NCI-H345 treated with DMSO at 0.1 percent for 48 hours (cell line): ENCODE data around the gene WFS1.
A peak's percentile ranks its signal among the peaks of the same experiment; 100 is the strongest.

ENCODE experiments used
- DNase-seq: peaks from one replicate; lab custom pipeline; 2025; ENCODE audit not compliant: unreplicated experiment; lab: John Stamatoyannopoulos, UW

The WFS1 gene

DNA sequence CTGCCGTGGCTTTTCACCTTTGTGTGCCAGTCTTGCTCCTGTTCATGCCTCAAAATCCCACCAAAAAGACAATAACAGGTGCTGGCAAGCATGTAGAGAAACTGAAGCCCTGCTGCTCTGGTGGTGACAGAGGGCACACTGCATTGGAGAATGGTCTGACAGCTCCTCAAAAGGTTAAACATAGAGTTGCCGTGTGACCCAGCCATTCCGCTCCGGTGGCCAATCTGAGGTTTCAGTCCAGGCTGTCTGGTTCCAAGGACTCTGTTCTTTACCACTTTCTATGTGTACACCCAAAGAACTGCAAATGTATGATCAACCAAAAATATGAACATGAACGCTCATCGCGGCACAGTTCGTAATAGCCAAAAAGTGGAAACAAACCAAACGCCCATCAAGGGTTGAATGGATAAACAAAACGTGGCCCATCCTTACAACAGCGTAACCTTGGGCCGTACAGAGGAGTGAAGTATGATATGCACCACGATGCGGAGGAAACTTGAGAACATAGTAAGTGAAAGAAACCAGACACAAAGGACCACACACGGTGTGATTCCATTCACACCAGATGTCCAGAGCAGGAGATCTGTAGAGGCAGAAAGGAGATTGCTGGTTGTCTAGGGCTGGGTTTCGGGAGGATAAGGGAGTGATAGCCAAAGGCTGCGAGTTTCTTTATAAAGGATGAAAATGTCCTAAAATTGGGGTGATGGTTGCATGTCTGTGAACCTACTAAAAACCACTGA, 33.6 kb upstream of the WFS1 start:
- DNase-seq, result no peak

DNA sequence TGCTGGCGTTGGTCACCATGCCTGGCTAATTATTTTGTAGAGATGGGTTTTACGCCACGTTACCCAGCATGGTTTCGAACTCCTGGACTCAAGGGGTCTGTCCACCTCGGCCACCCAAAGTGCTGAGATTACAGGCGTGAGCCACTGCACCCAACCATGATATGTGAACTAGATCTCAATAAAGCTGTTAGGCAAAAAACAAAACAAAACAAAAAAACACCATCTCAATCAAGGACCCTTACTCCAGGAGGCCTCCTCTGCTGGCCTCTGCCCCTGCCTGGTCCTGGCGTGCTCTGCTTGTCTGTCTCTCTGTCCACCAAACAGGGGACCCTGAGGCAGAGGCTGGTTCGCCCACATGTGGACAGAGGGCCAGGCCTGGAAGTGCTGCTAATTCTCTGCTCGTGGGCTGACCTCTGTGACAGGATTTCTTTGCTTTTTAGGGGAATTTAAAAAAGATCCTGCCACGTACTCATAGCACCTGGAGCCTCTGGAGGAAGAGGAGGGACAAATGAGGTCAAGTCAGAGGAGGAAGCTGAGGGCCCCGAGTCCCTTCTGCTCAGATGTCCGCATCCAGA, 32.7 kb upstream of the WFS1 start:
- no peak for DNase-seq

DNA sequence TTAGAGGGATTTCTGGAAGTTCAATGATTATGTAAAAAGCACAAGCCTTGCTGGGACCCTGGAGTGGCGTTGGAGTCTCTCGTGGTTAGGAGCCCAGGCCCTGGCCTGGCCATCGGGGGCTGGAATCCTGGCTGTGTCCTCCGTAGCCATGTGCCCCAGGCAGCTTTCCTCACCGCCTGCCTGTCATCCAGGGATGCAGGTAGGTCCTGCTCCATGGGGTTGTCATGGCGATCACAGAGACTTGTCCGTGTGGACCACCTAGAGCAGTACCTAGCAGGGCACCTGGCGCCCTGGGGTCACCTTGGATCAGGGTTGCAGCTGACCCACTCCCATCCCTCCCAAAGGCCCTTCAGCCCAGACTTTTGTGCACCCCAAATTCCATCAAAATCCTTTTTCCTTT, 30.2 kb upstream of the WFS1 start:
- no peak for DNase-seq

DNA sequence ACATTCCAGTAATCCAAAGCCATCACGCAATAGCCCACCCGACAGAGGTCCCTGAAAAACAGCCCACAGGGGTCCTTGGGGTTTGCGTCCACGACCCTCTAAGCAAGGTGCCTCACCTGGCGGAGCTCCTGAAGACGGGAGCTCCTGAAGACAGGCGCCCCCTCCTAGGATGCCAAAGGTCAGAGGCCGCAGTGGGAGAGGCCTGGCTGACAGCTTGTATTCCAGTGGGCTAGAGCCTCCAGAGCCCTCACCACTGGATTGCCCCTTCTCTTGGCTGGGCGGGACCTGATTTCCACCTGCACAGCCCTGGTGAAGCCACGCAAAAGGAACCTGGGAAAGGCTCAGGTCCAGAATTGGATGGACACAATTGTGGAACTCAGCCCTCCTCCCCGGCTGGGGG, 29.7 kb upstream of the WFS1 start:
- DNase-seq, result no peak

DNA sequence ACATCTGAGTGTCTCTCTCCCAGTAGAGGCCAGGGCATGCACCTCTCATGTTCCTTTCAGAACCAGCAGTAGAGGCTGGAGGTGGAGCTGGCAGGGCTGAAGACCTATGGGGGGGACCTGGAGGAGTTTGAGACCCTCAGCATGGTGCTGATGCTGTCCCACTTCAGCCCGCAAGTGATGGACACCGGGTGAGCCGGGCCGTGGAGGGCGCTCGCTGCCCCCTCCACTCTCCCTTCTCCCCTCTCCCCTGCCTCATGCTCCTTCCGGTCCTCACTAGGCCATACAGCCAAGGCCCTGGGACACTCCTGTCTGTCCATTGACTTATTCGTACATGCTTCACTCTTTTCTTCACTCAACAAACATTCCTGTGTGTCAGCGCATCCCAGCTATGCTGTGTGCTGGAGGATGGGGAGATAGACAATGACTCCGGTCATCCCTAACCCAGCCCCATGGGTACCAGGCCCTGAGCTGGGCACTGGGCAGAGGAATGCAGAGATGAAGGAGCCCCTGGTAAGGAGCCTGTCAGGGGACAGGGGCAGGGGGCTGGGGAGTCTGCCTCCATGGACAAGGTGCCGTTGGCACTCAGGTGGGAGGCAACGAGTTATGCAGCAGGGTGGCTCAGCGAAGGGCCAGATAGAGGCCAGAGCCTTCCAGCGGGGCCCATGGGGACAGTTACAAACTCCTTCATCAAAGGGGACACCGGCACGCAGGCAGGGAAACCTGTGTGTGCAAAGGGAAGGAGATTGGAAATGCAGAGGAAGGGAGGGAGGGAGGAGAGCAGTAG, 28.4 kb upstream of the WFS1 start:
- DNase-seq, result no peak

DNA sequence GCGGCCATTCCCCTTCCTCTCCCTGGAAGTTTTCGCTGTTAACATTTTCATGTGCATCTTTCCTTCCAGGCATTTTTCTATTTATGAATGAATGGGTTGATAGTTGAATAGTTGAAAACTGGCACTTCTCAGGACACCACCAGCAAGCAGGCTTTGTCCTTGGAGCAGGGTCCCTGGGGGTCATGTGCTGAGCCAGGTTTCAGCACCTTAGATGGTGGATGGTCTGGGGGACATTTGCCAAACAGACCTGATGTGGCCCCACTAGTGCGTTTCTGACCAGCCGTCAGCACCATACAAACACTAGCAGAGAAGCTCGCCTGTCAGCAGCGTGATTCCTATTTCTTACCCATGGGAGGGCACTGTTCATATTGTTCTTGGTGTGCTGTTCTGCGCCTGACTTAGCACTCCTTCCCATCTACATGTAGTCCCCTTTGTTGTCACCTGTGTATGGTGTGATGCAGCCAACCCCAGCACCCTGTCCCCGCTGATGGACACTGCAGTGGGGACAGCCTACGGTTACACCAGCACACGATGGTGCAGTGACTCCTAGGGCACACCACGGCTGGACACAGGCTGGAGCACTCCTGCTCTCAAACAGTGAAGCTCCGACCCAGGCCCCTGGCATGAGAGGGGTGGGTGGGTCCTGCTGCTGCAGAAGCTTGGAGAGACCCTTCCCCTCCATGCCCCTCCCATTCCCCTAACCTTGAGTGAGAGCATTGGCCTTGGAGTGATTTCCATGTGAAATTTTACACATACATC, 27.2 kb upstream of the WFS1 start:
- DNase-seq, result no peak

DNA sequence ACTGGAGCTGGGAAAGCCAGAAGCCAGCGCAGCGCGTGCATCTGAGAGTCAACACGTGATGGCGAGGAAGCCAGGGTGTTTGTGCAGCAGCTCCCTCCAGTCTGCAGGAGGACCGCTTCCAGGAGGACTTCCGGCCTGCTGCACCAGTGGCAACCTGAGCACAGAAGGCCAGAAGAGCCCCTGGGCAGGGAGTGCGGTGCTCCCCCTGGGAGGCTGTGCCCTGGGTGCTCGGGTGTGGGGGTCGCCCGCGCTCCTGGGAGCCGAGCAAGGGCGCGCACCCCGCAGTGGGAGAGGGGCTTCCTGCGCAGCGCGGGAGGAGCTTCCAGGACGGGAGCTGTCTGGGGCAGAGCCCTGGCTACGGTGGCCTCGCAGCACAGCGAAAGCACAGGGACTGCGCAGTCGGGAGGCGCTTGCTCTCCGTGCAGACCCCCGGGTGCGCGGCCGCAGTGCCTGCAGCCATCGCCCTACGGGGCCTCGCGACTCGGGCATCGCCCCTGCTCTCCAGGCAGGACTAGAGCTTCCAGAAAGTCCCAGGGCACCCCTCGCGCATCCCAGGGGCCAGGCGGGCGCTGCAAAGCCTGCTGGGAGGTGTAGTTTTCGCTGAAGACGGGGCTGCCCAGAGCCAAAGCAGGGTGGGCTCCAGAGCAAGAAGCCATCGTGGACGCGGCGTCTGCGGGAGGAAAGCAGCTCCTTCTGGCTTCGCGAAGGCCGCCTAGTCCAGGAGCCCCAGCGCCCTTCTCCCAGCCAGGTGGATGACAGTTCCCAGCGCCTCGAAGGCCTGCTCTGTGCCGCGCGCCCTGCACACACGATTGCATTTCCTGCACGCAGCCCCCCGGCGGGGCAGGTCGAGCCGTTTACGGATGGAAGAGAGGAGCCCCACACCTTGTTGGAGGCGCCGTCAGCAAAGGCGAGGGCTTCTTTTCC, 24.1 kb upstream of the WFS1 start:
- DNase-seq, result no peak

DNA sequence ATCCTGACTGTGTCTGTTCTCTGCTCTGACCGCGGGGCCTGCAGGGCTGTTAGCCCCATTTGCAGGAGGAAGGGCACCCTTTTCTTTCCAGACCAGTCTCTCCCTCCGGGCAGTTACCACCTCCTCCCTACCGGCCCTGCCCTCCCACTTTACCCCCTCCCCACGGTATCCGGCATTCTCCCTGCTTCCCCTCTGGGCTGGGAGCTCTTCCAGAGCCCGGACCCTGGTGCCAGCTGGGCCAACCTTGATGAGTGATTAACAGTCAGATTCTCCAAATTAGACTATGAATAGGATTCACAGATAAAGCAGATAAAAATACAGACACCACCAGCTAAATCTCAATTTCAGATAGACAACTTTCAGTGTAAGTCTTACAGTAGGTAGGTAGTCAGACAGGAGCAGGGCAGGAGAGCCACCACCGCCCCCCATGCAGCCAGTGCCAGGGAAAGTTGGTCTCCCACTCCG, 23.4 kb upstream of the WFS1 start:
- DNase-seq, result no peak

DNA sequence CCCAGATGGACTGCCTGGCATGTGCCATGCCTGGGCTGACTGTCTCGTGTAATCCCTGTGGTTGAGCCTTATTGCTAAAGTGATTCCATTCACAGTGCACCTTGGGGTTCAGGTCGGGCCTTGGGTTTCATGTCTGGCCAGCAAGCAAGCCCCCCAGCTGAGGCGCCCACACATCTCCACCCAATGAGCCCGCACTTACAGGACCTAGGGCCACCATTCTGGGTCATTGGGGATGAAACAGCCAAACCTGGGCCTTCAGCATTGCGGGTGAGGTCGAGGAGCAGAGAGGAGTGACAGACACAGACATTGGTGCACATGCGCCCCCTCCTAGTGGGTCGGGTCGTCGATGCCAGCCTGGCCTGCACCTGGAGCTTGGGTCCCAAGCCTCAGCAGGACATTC, 21.3 kb upstream of the WFS1 start:
- no peak for DNase-seq

DNA sequence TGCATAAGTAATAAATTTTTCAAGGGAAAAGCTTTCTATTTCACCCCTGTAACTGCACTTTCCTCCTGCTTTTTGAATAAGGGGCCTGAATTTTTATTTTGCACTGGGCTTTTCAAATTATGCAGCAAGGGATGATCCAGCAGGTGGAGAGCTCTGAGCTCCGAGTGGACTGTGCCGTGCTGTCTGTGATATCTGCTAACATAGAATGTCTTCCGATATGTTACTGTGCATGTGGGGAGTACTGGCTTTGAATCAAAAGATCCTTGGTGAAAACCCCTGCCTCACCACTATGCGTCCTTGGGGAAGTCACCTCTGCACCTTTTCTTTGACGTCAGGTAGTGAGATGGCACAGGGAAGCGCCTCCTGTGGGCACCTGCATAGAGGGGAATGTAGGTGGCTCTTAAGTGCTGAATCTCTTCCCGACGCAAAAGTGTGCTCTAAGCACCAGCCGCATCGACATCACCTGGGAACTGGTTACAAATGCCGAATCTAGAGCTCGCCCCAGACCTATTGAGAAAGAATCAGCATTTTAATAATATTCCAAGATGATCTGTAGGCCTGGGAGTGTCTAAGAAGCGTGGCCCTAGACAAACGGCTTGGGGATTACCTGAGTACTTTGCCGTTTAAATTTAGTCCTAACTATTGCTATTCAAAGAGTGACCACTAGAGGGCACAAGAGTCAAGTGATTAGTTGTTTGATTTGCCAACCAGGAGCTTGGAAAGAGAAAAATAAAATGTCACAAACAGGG, 19.2 kb upstream of the WFS1 start:
- DNase-seq, result peak; percentile 79

DNA sequence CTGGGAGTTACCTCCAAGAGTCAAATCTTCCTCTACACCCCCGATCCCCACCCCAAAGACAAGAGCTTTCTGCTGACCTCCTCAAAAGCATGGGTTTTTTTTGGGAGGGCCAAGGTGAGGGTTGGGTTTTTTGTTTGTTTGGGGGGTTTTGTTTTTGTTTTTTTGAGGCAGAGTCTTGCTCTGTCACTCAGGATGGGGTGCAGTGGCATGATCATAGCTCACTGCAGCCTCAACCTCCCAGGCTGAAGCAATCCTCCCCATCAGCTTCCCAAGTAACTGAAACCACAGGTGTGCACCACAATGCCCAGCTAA, 18.7 kb upstream of the WFS1 start:
- no peak for DNase-seq

DNA sequence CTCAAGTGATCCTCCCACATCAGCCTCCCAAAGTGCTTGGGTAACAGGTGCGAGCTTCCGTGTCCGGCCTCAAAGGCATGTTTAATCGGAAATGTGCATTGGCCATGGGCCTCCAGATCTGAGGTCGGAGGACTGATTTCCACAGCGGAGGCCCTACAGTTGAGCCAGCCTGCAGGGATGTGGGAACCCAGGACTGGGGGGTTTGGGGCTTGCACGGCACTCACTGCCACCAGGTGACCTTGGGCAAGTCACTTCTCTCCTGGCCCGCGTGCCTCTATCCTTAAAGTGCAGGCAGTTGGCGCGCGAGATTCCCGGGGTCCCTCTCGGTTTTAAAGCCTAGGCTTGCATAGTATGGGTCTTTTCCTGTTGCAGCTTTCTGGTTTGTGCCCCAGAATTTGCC, 18.3 kb upstream of the WFS1 start:
- DNase-seq, result no peak

DNA sequence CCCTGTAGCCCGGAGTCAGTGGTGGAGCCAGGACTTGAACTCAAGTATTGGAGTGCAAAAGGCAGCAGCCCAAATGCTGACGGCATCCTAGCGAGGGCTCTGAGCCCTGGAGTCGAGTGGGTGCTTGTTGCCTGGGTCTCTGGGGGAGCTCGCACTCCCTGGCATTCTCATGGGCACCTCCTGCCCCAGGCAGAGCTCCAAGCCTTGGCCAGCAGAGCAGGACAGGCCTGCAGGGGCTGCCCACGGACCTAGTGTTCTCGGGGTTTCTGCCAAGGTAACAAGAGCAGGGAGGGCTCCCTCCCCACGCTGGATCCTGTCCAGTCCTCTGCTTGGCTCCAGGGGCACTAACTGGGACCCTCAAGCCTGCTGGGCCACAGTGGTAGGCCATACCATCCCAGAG, 17.6 kb upstream of the WFS1 start:
- DNase-seq, result no peak

DNA sequence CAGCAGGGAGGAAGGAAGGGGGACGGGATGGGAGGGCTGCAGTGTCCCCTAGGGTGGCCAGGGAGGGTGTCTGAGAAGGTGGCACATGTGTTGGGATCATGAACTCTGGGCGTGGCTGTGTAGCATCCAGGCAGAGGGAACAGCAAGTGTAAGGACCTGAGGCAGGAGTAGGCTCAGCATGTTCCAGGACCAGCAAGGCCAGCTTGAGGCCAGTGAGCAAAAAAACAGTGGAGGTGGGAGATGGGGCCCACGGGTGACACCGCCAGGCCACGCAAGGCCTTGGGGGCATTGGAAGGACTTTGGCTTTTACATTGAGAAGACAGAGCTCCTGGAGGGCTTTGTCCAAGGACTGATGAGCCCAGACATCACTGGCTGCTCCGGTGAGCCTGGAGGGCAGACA, 16.5 kb upstream of the WFS1 start:
- no peak for DNase-seq

DNA sequence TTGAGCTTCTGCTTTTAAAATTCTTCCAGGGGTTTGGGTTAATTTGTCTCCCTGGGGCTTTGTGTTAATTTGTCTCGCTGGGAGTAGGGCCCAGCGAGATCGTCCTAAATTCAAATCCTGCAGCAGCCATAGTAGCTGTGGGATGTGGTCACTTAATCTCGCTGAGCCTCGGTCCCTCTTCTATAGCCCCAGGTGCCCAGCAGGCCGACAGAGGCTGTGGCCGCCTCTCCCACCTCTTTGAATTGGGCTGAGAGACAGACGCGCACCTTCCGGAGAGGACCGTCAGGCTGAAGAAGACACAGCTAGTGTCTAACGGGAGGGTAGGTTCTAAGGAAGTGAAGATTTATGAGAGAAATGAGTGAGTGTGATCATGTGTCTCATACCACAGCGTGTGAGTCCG, 15.7 kb upstream of the WFS1 start:
- DNase-seq, result no peak

DNA sequence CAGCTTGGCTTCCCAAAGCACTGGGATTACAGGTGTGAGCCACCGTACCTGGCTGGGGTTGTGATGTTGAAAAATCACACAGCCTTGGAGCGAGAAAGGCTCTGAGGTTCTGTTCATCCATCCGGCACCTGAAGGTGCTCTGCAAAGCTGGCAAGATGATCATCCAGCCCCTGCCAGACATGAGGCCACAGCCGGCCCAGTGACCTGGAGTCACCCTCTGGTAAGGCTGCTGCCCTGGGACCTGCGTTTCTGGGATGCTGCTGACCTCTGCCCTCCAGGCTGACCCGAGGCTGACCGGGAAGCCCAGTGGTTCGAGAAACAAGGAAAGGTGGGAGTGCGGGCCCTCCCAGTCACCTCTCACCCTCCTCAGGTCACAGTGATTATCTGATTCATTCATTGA, 13.5 kb upstream of the WFS1 start:
- DNase-seq, result no peak

DNA sequence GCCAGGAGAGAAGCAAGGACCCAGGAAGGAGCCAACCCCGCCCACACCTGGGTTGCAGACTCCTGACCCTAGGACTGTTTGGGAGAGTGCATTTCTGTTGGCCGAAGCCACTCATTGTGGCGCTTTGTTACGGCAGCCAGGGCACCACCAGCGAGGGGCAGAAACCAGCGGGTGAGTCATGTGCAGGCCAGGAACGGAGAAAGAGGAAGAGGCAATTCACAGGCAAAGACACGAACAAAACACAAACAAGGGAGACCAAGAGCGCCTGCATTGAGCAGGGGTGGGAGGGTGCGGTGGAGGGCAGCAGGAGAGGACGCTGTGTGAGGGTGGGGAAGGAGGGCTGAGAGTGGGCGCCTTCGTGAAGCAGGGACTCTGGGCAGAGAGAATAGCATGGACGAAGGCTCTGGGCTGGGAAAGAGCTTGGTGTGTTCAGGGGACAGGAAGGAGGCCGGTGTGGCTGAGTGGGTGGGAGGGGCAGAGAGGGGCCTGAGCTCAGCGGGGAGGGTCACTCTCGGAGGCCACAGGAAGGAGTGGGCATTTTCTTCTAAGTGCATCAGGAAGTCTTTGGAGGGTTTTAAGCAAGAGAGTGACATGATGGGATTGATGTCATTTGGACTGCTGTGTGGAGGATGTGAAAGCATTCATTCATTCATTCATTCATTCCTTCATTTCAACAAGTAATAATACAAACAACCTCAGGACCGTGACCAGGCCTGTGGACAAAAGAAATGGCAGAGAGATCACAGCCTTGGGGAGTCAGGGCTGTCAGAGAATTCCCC, 12.2 kb upstream of the WFS1 start:
- DNase-seq, result no peak

DNA sequence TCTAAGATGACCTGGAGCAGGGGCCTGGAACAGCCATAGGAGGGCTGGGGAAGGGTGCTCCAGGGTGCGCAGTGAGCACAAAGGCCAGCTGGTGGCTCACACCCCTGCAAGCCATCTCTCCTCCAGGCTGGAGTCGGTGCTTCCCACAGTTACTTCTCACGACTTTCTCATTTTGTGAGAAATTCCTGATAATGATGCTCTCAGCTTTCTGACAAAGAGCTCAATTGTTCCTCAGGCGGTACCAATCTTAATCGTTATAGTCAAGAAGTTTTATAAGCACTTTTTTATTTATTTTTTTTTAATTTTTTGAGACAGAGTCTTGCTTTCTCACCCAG, 11.7 kb upstream of the WFS1 start:
- DNase-seq, result no peak

DNA sequence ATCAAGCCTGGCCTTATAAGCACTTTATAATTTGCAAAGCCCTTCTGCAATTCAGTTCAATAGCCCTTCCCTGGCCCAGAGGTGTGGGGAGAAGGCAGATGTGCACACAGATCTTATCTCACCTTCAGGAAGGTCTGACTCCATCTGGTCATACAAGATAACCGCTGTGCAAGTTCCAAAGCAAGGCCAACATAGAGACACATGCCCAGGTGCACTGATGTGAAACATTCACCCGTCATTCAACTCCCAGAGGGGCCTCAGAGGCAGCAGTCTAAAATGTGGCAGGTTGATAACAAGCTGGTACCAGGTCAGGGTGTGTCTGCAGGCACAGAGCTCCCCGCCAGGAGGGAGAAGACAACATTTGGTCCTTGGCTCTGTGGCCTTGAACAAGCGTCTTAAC, 10.9 kb upstream of the WFS1 start:
- DNase-seq, result no peak
